ENCODE data around the gene TTC16.

GRCh38 chr9:127720031-127720864 is 4.4 kb downstream of the TTC16 start:
- TF ChIP-seq CTCF (IDR thresholded peaks at IDR 0.05), result no peak
- no peak for TF ChIP-seq POLR2AphosphoS5 (IDR thresholded peaks at IDR 0.05)
- TF ChIP-seq POLR2A (IDR thresholded peaks at IDR 0.05), result no peak
